ENCODE results near the gene C17orf78.
"Not testable (repeated sequence)": the region's sequence is repeated elsewhere in the genome, so short reads cannot be mapped to it uniquely, and the experiment has no call there.

C17orf78 gene

GRCh38 chr17:37438141-37438540 is 62.4 kb downstream of the C17orf78 start:
- DNase-seq (ENCODE audit: low read depth): no peak

GRCh38 chr17:37440424-37440823 is 64.6 kb downstream of the C17orf78 start:
- no peak for DNase-seq (ENCODE audit: low read depth)

GRCh38 chr17:37441369-37442014 is 65.7 kb downstream of the C17orf78 start:
- DNase-seq (ENCODE audit: low read depth): not testable (repeated sequence)

Measured in stimulated activated CD8-positive, alpha-beta memory T cell treated with anti-CD3 and anti-CD28 coated beads, Interleukin-12 subunit alpha, Interleukin-12 subunit beta, amount 100 ng/mL, for 1 hour (primary cell).